HCT116 (cell line): Measurements from ENCODE around the gene UBE2F.

ENCODE experiments used
- CTCF ChIP-seq, 3 experiments: fragments of 200-600 bp in 1 of 3; sonication (generic) in 1 of 3; IDR thresholded peaks in 2 of 3; conservative IDR thresholded peaks in 1 of 3; 2 replicates each; pipeline ENCODE4 v1.5.1; 2012 to 2017; ENCODE audit warnings: low read depth in 2 of 3, low read length in 2 of 3, antibody characterized with exemption in 1 of 3, borderline replicate concordance in 1 of 3, control low read depth in 1 of 3, mild to moderate bottlenecking in 1 of 3, mixed read lengths in 1 of 3, mixed run types in 1 of 3, moderate library complexity in 1 of 3; ENCODE audit not compliant: insufficient read depth in 1 of 3
- EGR1 ChIP-seq: IDR thresholded peaks from 2 replicates; pipeline ENCODE4 v1.6.1; 2012; ENCODE audit warnings: low read depth
- EZH2 ChIP-seq: fragments of 200-600 bp; sonication (generic); IDR thresholded peaks from 2 replicates; pipeline ENCODE4 v1.6.1; 2017; ENCODE audit warnings: antibody characterized with exemption, mixed run types
- RAD21 ChIP-seq: IDR thresholded peaks from 2 replicates; pipeline ENCODE4 v1.6.1; 2012; ENCODE audit warnings: low read depth, mild to moderate bottlenecking
- SIN3A ChIP-seq: IDR thresholded peaks from 2 replicates; pipeline ENCODE4 v1.6.1; 2012; ENCODE audit warnings: low read depth
- TCF7L2 ChIP-seq: IDR thresholded peaks from 2 replicates; pipeline ENCODE4 v1.7.0; 2011; ENCODE audit warnings: borderline replicate concordance, inconsistent platforms; ENCODE audit not compliant: insufficient read depth, insufficient read length; ENCODE audit errors: extremely low read depth
- ZNF274 ChIP-seq: fragments of 200-500 bp; sonication (Bioruptor generic); IDR thresholded peaks from 2 replicates; pipeline ENCODE4 v1.6.1; 2014; ENCODE audit warnings: mild to moderate bottlenecking, low read depth, low read length, inconsistent platforms
- TF ChIP-seq, protein P1 (sequence below): IDR thresholded peaks from 2 replicates; pipeline ENCODE4 v1.6.1; 2011; ENCODE audit warnings: mild to moderate bottlenecking, low read length, moderate library complexity; ENCODE audit not compliant: insufficient replicate concordance; ENCODE audit errors: extremely low read depth

- TF ChIP-seq EZH2 (no peak), CTCF (IDR thresholded peaks at IDR 0.05 in 2 of 3, conservative IDR thresholded peaks at IDR 0.05 in 1 of 3; ENCODE audit: borderline replicate concordance in 1 of 3, insufficient read depth in 1 of 3, low read depth in 2 of 3, low read length in 2 of 3) (no peak), SIN3A (no peak), RAD21 (no peak), TCF7L2 (no peak), EGR1 (no peak), ZNF274 (no peak)
- TF ChIP-seq, protein P1, sequence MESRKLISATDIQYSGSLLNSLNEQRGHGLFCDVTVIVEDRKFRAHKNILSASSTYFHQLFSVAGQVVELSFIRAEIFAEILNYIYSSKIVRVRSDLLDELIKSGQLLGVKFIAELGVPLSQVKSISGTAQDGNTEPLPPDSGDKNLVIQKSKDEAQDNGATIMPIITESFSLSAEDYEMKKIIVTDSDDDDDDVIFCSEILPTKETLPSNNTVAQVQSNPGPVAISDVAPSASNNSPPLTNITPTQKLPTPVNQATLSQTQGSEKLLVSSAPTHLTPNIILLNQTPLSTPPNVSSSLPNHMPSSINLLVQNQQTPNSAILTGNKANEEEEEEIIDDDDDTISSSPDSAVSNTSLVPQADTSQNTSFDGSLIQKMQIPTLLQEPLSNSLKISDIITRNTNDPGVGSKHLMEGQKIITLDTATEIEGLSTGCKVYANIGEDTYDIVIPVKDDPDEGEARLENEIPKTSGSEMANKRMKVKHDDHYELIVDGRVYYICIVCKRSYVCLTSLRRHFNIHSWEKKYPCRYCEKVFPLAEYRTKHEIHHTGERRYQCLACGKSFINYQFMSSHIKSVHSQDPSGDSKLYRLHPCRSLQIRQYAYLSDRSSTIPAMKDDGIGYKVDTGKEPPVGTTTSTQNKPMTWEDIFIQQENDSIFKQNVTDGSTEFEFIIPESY: no peak
Observed at GRCh38 chr2:238039151-238039550, 72.3 kb downstream of the UBE2F start.
